WTC11 (cell line): Measurements from ENCODE around the gene HNRNPL. TPM values are rescaled to one million over a fixed set of nuclear protein-coding genes. Genes with fewer than 3 reads are reported as not detected.

Experiments used
- ATAC-seq: fragments of 200-7000 bp; cut with Tn5 transposase; 2 replicates; pipeline ENCODE4 v1.10.0; 2021; ENCODE audit warnings: mild to moderate bottlenecking, moderate library complexity
- CTCF ChIA-PET: fragments of 300-600 bp; sonication (Branson Sonifier 250); formaldehyde crosslinking; loops from one replicate; lab custom pipeline; 2021; ENCODE audit warnings: antibody characterized with exemption; lab: Charles Lee
- POLR2A ChIA-PET: fragments of 350-600 bp; sonication (Branson Sonifier 250); formaldehyde crosslinking; loops from one replicate; lab custom pipeline; 2021; ENCODE audit warnings: antibody characterized with exemption; lab: Charles Lee
- DNase-seq: peaks from one replicate; pipeline ENCODE4 v3.0.0; 2021; ENCODE audit warnings: low spot score
- H3K27ac Mint-ChIP-seq: 2 replicates; pipeline ENCODE4 v1.8.0; 2021; ENCODE audit warnings: mixed read lengths
- H3K27me3 Mint-ChIP-seq: 2 replicates; pipeline ENCODE4 v1.8.0; 2021; ENCODE audit warnings: low read depth, mild to moderate bottlenecking, moderate library complexity, mixed read lengths
- H3K36me3 Mint-ChIP-seq: 2 replicates; pipeline ENCODE4 v1.8.0; 2021; ENCODE audit warnings: mixed read lengths
- H3K4me1 Mint-ChIP-seq: 2 replicates; pipeline ENCODE4 v1.8.0; 2022; ENCODE audit warnings: mixed read lengths
- H3K4me3 Mint-ChIP-seq: 2 replicates; pipeline ENCODE4 v1.8.0; 2021; ENCODE audit warnings: mild to moderate bottlenecking, moderate library complexity, mixed read lengths
- H3K9me3 Mint-ChIP-seq: 2 replicates; pipeline ENCODE4 v1.8.0; 2021; ENCODE audit warnings: mixed read lengths
- CBFB ChIP-seq: sonication (generic); formaldehyde crosslinking; IDR thresholded peaks from 2 replicates; pipeline ENCODE4 v1.8.1; 2022; ENCODE audit warnings: mild to moderate bottlenecking, low read depth, missing genetic modification reagents
- FOXK1 ChIP-seq: sonication (generic); formaldehyde crosslinking; IDR thresholded peaks from 2 replicates; pipeline ENCODE4 v1.8.0; 2022; ENCODE audit warnings: mild to moderate bottlenecking, moderate library complexity, missing genetic modification reagents
- GABPB1 ChIP-seq: sonication (generic); formaldehyde crosslinking; IDR thresholded peaks from 2 replicates; pipeline ENCODE4 v1.8.1; 2023; ENCODE audit warnings: mild to moderate bottlenecking, missing genetic modification reagents
- GRHL2 ChIP-seq: fragments of 250-450 bp; sonication (Bioruptor Pico); IDR thresholded peaks from 2 replicates; pipeline ENCODE4 v1.8.0; 2022; ENCODE audit warnings: mild to moderate bottlenecking, moderate library complexity; ENCODE audit not compliant: insufficient replicate concordance, severe bottlenecking
- NR1H2 ChIP-seq: sonication (generic); formaldehyde crosslinking; IDR thresholded peaks from 2 replicates; pipeline ENCODE4 v1.9.0; 2021; ENCODE audit warnings: mild to moderate bottlenecking, moderate library complexity, missing genetic modification reagents
- NR2C2 ChIP-seq: sonication (generic); formaldehyde crosslinking; IDR thresholded peaks from 2 replicates; pipeline ENCODE4 v1.8.0; 2022; ENCODE audit warnings: mild to moderate bottlenecking, missing genetic modification reagents
- NR3C1 ChIP-seq: sonication (generic); formaldehyde crosslinking; conservative IDR thresholded peaks from 2 replicates; pipeline ENCODE4 v1.8.1; 2023; ENCODE audit warnings: low read depth, mild to moderate bottlenecking, missing genetic modification reagents
- PRRX2 ChIP-seq: fragments of 250-450 bp; sonication (Bioruptor Pico); IDR thresholded peaks from 2 replicates; pipeline ENCODE4 v1.8.0; 2021; ENCODE audit warnings: mild to moderate bottlenecking
- TEAD1 ChIP-seq: sonication (generic); formaldehyde crosslinking; IDR thresholded peaks from 2 replicates; pipeline ENCODE4 v1.8.0; 2022; ENCODE audit warnings: mild to moderate bottlenecking, missing genetic modification reagents
- TEAD4 ChIP-seq: sonication (generic); formaldehyde crosslinking; IDR thresholded peaks from 2 replicates; pipeline ENCODE4 v1.8.0; 2022; ENCODE audit warnings: mild to moderate bottlenecking, missing genetic modification reagents
- ZBTB21 ChIP-seq: sonication (generic); formaldehyde crosslinking; IDR thresholded peaks from 2 replicates; pipeline ENCODE4 v1.8.1; 2023; ENCODE audit warnings: mild to moderate bottlenecking, missing genetic modification reagents, borderline replicate concordance
- ZNF396 ChIP-seq: fragments of 250-450 bp; sonication (Bioruptor Pico); IDR thresholded peaks from 2 replicates; pipeline ENCODE4 v1.8.0; 2021; ENCODE audit warnings: mild to moderate bottlenecking, moderate library complexity, borderline replicate concordance
- total RNA-seq: library from RNA; stranded (reverse); gene quantifications from 3 replicates; pipeline ENCODE4 v1.2.3, GENCODE V29; 2021
- TF ChIP-seq, protein P1 (sequence below): fragments of 250-450 bp; sonication (Bioruptor Pico); IDR thresholded peaks from 2 replicates; pipeline ENCODE4 v1.9.0; 2021; ENCODE audit warnings: mild to moderate bottlenecking, borderline replicate concordance
- TF ChIP-seq, protein P2 (sequence below): sonication (generic); formaldehyde crosslinking; IDR thresholded peaks from 2 replicates; pipeline ENCODE4 v1.8.1; 2023; ENCODE audit warnings: mild to moderate bottlenecking, missing genetic modification reagents
- TF ChIP-seq, protein P3 (sequence below): sonication (generic); formaldehyde crosslinking; IDR thresholded peaks from 2 replicates; pipeline ENCODE4 v1.8.0; 2022; ENCODE audit warnings: mild to moderate bottlenecking, missing genetic modification reagents
- TF ChIP-seq, protein P4 (sequence below): sonication (generic); formaldehyde crosslinking; IDR thresholded peaks from 2 replicates; pipeline ENCODE4 v1.8.0; 2022; ENCODE audit warnings: mild to moderate bottlenecking, missing genetic modification reagents

Gene HNRNPL
- total RNA-seq, 1 experiment from 2014 or later: 779 TPM

DNA sequence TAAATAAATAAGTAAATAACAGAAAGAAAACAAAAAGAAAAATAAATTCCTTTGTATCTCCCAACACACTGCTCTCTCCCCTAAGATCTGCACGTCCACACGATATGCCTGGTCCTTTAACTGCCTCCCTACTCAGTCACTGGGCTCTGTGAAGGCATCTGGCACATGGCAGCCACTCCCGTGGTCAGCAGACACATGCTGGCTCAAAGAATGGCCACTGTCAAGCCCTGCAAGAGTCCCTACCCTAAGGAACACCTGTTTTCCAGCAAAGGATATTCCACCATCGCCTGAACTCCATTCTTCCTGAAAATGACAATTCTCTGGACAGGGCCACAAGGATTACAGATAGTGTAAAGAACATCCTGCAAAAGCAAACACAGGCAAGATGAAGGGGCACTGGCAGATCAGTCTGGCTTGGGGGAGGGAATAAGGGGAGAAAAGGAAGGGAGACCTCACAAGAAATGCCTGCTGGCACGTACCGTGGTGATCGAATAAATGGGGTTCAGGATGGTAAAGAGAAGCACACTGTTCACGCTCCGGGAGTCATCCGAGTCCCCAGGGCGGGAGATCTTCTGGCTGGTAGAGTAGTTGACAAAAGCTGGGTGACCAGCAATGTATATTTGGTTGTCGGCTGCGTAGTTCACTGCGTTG lies 4.3 kb downstream of the HNRNPL start:
- DNase-seq: no peak
- Mint-ChIP-seq H3K9me3 (no peaks in the 10 kb centered on the region), H3K27ac (peak overlapping the region; percentile 72), H3K36me3 (peaks cover 84% of the 10 kb centered on the region), H3K27me3 (no peaks in the 10 kb centered on the region; the same call in 1 of the 2 replicates), H3K4me1 (peaks cover 26% of the 10 kb centered on the region), H3K4me3 (no peak overlapping the region)
- POLR2A ChIA-PET: no interaction called here
- CTCF ChIA-PET: interaction anchor here (1.4 kb wide), 1 partner anchor 76 kb away, joined by 5 read pairs; no protein-coding TSS in a partner anchor
- TF ChIP-seq FOXK1 (CRISPR knock-in tag) (no peak), TEAD4 (CRISPR knock-in tag) (no peak), GABPB1 (CRISPR knock-in tag) (no peak), PRRX2 (CRISPR knock-in tag) (no peak), NR2C2 (CRISPR knock-in tag) (no peak), NR3C1 (no peak), ZNF396 (no peak), ZBTB21 (CRISPR knock-in tag) (no peak)
- TF ChIP-seq, protein P1, sequence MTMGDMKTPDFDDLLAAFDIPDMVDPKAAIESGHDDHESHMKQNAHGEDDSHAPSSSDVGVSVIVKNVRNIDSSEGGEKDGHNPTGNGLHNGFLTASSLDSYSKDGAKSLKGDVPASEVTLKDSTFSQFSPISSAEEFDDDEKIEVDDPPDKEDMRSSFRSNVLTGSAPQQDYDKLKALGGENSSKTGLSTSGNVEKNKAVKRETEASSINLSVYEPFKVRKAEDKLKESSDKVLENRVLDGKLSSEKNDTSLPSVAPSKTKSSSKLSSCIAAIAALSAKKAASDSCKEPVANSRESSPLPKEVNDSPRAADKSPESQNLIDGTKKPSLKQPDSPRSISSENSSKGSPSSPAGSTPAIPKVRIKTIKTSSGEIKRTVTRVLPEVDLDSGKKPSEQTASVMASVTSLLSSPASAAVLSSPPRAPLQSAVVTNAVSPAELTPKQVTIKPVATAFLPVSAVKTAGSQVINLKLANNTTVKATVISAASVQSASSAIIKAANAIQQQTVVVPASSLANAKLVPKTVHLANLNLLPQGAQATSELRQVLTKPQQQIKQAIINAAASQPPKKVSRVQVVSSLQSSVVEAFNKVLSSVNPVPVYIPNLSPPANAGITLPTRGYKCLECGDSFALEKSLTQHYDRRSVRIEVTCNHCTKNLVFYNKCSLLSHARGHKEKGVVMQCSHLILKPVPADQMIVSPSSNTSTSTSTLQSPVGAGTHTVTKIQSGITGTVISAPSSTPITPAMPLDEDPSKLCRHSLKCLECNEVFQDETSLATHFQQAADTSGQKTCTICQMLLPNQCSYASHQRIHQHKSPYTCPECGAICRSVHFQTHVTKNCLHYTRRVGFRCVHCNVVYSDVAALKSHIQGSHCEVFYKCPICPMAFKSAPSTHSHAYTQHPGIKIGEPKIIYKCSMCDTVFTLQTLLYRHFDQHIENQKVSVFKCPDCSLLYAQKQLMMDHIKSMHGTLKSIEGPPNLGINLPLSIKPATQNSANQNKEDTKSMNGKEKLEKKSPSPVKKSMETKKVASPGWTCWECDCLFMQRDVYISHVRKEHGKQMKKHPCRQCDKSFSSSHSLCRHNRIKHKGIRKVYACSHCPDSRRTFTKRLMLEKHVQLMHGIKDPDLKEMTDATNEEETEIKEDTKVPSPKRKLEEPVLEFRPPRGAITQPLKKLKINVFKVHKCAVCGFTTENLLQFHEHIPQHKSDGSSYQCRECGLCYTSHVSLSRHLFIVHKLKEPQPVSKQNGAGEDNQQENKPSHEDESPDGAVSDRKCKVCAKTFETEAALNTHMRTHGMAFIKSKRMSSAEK (CRISPR knock-in tag): no peak
- TF ChIP-seq, protein P2, sequence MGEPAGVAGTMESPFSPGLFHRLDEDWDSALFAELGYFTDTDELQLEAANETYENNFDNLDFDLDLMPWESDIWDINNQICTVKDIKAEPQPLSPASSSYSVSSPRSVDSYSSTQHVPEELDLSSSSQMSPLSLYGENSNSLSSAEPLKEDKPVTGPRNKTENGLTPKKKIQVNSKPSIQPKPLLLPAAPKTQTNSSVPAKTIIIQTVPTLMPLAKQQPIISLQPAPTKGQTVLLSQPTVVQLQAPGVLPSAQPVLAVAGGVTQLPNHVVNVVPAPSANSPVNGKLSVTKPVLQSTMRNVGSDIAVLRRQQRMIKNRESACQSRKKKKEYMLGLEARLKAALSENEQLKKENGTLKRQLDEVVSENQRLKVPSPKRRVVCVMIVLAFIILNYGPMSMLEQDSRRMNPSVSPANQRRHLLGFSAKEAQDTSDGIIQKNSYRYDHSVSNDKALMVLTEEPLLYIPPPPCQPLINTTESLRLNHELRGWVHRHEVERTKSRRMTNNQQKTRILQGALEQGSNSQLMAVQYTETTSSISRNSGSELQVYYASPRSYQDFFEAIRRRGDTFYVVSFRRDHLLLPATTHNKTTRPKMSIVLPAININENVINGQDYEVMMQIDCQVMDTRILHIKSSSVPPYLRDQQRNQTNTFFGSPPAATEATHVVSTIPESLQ (CRISPR knock-in tag): no peak
- TF ChIP-seq, protein P3, sequence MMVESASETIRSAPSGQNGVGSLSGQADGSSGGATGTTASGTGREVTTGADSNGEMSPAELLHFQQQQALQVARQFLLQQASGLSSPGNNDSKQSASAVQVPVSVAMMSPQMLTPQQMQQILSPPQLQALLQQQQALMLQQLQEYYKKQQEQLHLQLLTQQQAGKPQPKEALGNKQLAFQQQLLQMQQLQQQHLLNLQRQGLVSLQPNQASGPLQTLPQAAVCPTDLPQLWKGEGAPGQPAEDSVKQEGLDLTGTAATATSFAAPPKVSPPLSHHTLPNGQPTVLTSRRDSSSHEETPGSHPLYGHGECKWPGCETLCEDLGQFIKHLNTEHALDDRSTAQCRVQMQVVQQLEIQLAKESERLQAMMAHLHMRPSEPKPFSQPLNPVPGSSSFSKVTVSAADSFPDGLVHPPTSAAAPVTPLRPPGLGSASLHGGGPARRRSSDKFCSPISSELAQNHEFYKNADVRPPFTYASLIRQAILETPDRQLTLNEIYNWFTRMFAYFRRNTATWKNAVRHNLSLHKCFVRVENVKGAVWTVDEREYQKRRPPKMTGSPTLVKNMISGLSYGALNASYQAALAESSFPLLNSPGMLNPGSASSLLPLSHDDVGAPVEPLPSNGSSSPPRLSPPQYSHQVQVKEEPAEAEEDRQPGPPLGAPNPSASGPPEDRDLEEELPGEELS: no peak
- TF ChIP-seq, protein P4, sequence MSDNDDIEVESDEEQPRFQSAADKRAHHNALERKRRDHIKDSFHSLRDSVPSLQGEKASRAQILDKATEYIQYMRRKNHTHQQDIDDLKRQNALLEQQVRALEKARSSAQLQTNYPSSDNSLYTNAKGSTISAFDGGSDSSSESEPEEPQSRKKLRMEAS (CRISPR knock-in tag): no peak
- ATAC-seq: no peak

DNA sequence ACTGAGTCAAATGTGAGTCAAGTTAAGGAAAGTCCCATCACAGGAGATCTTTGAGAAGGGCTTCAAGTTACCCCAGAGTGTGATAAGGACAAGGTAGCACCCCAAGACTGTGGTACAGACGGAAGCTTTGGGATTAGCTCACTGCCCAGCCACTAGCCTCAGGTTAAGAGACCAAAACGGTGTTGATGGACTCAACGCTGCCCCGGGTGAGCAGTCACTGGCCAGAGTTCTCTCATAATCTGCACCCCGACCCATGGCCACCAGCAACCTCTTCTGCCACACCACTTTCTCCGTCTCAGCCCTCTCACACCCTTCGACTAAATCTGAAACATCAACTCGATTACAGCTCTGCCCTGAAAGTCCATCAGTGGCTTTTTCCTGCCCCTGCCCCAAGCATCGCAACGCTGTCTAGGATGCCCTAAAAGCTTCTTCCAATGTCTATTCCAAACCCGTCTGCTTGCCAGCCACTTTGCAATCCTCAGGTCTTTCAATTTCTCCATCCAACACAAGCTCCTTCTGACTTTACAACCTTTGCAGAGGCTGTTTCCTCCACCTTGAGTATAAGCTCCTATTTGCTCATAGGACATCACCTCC lies 5.6 kb downstream of the HNRNPL start:
- H3K4me1 Mint-ChIP-seq: peaks cover 26% of the 10 kb centered on the region
- no peak for TF ChIP-seq TEAD1 (CRISPR knock-in tag)
- no peak for TF ChIP-seq GRHL2
- TF ChIP-seq NR1H2 (CRISPR knock-in tag): no peak
- no peak for TF ChIP-seq CBFB (CRISPR knock-in tag)
- no peaks in the 10 kb centered on the region for H3K9me3 Mint-ChIP-seq
- peaks cover 94% of the 10 kb centered on the region for H3K36me3 Mint-ChIP-seq
- ATAC-seq (no peak), DNase-seq (no peak)
- POLR2A ChIA-PET: no interaction called here
- peak overlapping the region; percentile 84 for H3K27ac Mint-ChIP-seq
- CTCF ChIA-PET: no interaction called here
- no peaks in the 10 kb centered on the region for H3K27me3 Mint-ChIP-seq
- H3K4me3 Mint-ChIP-seq: no peak overlapping the region
